Panc1 (cell line): ENCODE measurements around the gene GMPPA. TPM values are rescaled to one million over a fixed set of nuclear protein-coding genes. Genes with fewer than 3 reads are reported as not detected.

ENCODE experiments used
- ATAC-seq: fragments of 200-7000 bp; cut with Tn5 transposase; 2 replicates; pipeline ENCODE4 v1.9.1; 2020; ENCODE audit warnings: mild to moderate bottlenecking, moderate library complexity
- BruUV-seq: library from RNA; stranded (reverse); fragments of 400-500 nt; replicated peaks from 2 replicates; lab custom pipeline; 2021; lab: Mats Ljungman, UMichigan
- CTCF ChIA-PET: fragments of 300-600 bp; sonication (Branson Sonifier 250); formaldehyde crosslinking; loops from one replicate; lab custom pipeline; 2022; ENCODE audit warnings: antibody characterized with exemption; lab: Charles Lee
- POLR2A ChIA-PET: fragments of 300-600 bp; sonication (Branson Sonifier 250); formaldehyde crosslinking; loops from one replicate; lab custom pipeline; 2022; ENCODE audit warnings: antibody characterized with exemption; lab: Charles Lee
- DNase-seq: peaks from one replicate; pipeline ENCODE4 v3.0.0-alpha.2; 2010; ENCODE audit warnings: low read depth, low spot score
- H3K27ac ChIP-seq: 2 replicates; pipeline ENCODE4 v1.5.1; 2011; ENCODE audit warnings: mild to moderate bottlenecking, low read length, inconsistent platforms
- H3K27me3 ChIP-seq: fragments of 200-500 bp; sonication (Bioruptor generic); 2 replicates; pipeline ENCODE4 v1.6.0; 2014; ENCODE audit warnings: low read length, inconsistent platforms; ENCODE audit not compliant: control insufficient read depth, insufficient read depth
- H3K36me3 ChIP-seq: fragments of 200-500 bp; sonication (Bioruptor generic); 2 replicates; pipeline ENCODE4 v1.5.1; 2014; ENCODE audit warnings: inconsistent platforms, mild to moderate bottlenecking, low read length, moderate library complexity; ENCODE audit not compliant: control insufficient read depth, insufficient read depth
- H3K4me1 ChIP-seq: 2 replicates; pipeline ENCODE4 v1.5.1; 2011; ENCODE audit warnings: inconsistent platforms, mild to moderate bottlenecking, low read length, moderate library complexity; ENCODE audit not compliant: control insufficient read depth, insufficient read depth
- H3K4me3 ChIP-seq, 2 experiments: 2 replicates each; pipeline ENCODE4 v1.5.1; 2011 to 2012; ENCODE audit warnings: low read depth in 2 of 2, low read length in 2 of 2, mild to moderate bottlenecking in 2 of 2, inconsistent platforms in 1 of 2, moderate library complexity in 1 of 2
- H3K9me3 ChIP-seq: fragments of 200-500 bp; sonication (Bioruptor generic); 2 replicates; pipeline ENCODE4 v1.5.1; 2014; ENCODE audit warnings: low read depth, mild to moderate bottlenecking, inconsistent platforms, low read length, moderate library complexity; ENCODE audit not compliant: control insufficient read depth, insufficient read depth
- POLR2AphosphoS5 ChIP-seq: IDR thresholded peaks from 2 replicates; pipeline ENCODE4 v1.6.1; 2012; ENCODE audit warnings: mild to moderate bottlenecking, low read depth, low read length, moderate library complexity
- SIN3A ChIP-seq: IDR thresholded peaks from 2 replicates; pipeline ENCODE4 v1.6.1; 2012; ENCODE audit warnings: low read depth, mild to moderate bottlenecking, low read length, moderate library complexity, borderline replicate concordance; ENCODE audit not compliant: insufficient read depth
- TCF7L2 ChIP-seq: IDR thresholded peaks from 2 replicates; pipeline ENCODE4 v1.6.1; 2011; ENCODE audit warnings: mild to moderate bottlenecking, low read depth, low read length, inconsistent platforms
- in situ Hi-C: cut with HindIII; loops from 2 replicates; pipeline ENCODE4 v1.10.0; 2016; ENCODE audit warnings: low sequenced_read_pairs, low pct_unique_long_range_greater_than_20kb
- intact Hi-C: fragments of 100-400 bp; cut with micrococcal nuclease; formaldehyde crosslinking; loops from one replicate; pipeline ENCODE4 v1.10.0; 2022; ENCODE audit not compliant: unreplicated experiment
- total RNA-seq: library from RNA; stranded (reverse); gene quantifications from one replicate; pipeline ENCODE4 v1.2.1, GENCODE V29; 2021; ENCODE audit not compliant: unreplicated experiment
- TF ChIP-seq, protein P1 (sequence below), 2 experiments: IDR thresholded peaks; 2 replicates each; pipeline ENCODE4 v1.6.1; 2011 to 2012; ENCODE audit warnings: low read depth in 2 of 2, control low read depth in 1 of 2, low read length in 1 of 2, mild to moderate bottlenecking in 1 of 2, moderate library complexity in 1 of 2; ENCODE audit not compliant: insufficient read depth in 1 of 2
- TF ChIP-seq, protein P2 (sequence below): fragments of 450-650 bp; IDR thresholded peaks from 2 replicates; pipeline ENCODE4 v1.5.1; 2017; ENCODE audit warnings: mild to moderate bottlenecking

The GMPPA gene
- total RNA-seq, 1 experiment from 2014 or later = 66.2 TPM

DNA sequence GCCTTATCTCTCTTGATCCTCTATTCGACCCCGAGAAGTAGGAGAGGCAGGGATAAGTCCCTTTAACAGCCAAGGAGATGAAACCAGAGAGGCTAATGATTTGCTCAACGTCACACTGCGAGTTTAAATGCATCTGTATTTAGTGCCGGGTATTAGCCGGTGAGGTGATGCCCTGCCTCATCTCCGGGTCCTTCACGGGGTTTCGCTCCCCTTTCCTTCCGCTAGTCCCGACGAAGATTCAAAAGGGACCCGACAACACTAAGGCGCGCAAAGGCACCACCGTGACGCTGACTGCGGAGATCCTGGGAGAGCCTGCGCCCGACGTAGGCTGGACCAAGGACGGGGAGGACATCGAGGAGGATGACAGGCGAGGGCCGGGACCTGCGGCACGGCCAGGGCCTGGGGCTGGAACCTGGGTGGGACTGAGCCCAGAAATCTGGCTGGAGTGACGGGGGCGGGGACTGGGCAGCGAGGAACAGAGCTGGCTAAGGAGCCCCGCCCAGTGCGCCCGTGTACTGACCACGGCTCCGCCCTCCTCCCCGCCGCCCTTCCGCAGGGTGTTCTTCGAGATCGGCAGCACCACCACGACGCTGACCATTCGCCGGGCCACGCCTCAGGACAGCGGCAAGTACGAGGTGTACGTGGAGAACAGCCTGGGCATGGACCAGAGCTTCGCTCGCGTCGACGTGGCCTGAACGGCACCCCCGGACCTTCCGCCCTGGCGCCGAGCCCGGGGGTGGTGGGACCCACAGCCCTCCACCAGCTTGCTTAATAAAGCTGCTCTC, 1.0 kb upstream of the GMPPA start:
- in situ Hi-C loops (no loop called here), intact Hi-C loops (no loop called here)
- ATAC-seq = peak; percentile 84
- Histone ChIP-seq H3K9me3 (no peaks in the 10 kb centered on the region), H3K36me3 (peaks cover 3% of the 10 kb centered on the region; the same call in 1 of the 2 replicates), H3K4me3 (peak overlapping the region; percentile 71 to 95), H3K27ac (peak overlapping the region; percentile 96), H3K4me1 (peaks cover 15% of the 10 kb centered on the region), H3K27me3 (no peaks in the 10 kb centered on the region)
- TF ChIP-seq TCF7L2 (no peak), SIN3A (no peak), POLR2AphosphoS5 (peak; percentile 62)
- TF ChIP-seq, protein P1, sequence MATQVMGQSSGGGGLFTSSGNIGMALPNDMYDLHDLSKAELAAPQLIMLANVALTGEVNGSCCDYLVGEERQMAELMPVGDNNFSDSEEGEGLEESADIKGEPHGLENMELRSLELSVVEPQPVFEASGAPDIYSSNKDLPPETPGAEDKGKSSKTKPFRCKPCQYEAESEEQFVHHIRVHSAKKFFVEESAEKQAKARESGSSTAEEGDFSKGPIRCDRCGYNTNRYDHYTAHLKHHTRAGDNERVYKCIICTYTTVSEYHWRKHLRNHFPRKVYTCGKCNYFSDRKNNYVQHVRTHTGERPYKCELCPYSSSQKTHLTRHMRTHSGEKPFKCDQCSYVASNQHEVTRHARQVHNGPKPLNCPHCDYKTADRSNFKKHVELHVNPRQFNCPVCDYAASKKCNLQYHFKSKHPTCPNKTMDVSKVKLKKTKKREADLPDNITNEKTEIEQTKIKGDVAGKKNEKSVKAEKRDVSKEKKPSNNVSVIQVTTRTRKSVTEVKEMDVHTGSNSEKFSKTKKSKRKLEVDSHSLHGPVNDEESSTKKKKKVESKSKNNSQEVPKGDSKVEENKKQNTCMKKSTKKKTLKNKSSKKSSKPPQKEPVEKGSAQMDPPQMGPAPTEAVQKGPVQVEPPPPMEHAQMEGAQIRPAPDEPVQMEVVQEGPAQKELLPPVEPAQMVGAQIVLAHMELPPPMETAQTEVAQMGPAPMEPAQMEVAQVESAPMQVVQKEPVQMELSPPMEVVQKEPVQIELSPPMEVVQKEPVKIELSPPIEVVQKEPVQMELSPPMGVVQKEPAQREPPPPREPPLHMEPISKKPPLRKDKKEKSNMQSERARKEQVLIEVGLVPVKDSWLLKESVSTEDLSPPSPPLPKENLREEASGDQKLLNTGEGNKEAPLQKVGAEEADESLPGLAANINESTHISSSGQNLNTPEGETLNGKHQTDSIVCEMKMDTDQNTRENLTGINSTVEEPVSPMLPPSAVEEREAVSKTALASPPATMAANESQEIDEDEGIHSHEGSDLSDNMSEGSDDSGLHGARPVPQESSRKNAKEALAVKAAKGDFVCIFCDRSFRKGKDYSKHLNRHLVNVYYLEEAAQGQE (IDR thresholded peaks at IDR 0.05; ENCODE audit: insufficient read depth in 1 of 2, low read depth in 2 of 2, low read length in 1 of 2) = 0 out of 4 replicates have a peak, but pooled peaks of 1 of the 2 experiments have one; percentile 6
- TF ChIP-seq, protein P2, sequence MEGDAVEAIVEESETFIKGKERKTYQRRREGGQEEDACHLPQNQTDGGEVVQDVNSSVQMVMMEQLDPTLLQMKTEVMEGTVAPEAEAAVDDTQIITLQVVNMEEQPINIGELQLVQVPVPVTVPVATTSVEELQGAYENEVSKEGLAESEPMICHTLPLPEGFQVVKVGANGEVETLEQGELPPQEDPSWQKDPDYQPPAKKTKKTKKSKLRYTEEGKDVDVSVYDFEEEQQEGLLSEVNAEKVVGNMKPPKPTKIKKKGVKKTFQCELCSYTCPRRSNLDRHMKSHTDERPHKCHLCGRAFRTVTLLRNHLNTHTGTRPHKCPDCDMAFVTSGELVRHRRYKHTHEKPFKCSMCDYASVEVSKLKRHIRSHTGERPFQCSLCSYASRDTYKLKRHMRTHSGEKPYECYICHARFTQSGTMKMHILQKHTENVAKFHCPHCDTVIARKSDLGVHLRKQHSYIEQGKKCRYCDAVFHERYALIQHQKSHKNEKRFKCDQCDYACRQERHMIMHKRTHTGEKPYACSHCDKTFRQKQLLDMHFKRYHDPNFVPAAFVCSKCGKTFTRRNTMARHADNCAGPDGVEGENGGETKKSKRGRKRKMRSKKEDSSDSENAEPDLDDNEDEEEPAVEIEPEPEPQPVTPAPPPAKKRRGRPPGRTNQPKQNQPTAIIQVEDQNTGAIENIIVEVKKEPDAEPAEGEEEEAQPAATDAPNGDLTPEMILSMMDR = no peak
- CTCF ChIA-PET = interaction anchor here (1.5 to 3.0 kb wide), 4 partner anchors 12 to 32 kb away, joined by 7 to 27 read pairs (median 12); no protein-coding TSS in a partner anchor
- POLR2A ChIA-PET = interaction anchor here (0.9 kb wide), 1 partner anchor 9 kb away, joined by 3 read pairs; no protein-coding TSS in a partner anchor
- DNase-seq = no peak
- no TSS peak for BruUV-seq

DNA sequence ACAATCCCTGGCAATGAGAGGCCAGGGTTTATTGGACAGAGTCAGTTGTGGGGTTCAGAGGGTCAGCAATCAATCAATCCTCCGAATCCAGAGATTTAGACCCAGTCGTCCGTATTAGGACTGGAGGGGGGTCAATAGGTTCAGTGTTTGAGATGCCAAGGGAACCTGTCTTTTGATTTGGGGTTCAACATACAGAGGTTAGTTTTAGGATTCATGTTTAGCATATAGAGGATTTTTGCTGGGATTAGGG, 292 bp downstream of the GMPPA start:
- TF ChIP-seq SIN3A = 0 out of 2 replicates have a peak, but pooled peaks have one; percentile 1
- TF ChIP-seq POLR2AphosphoS5 = no peak
- intact Hi-C loops = no loop called here
- H3K9me3 ChIP-seq = no peaks in the 10 kb centered on the region
- in situ Hi-C loops = no loop called here
- DNase-seq (no peak), ATAC-seq (no peak)
- ChIA-PET POLR2A (interaction anchor here (0.6 to 0.9 kb wide), 2 partner anchors 8 to 111 kb away, joined by 3 to 5 read pairs; partner anchors contain the start of gene DNPEP), CTCF (interaction anchor here (0.6 to 3.0 kb wide), 5 partner anchors 11 to 79 kb away, joined by 5 to 27 read pairs (median 10); no protein-coding TSS in a partner anchor)
- peak overlapping the region; percentile 96 for H3K27ac ChIP-seq
- peaks cover 3% of the 10 kb centered on the region; the same call in 1 of the 2 replicates for H3K36me3 ChIP-seq
- H3K4me3 ChIP-seq = peak overlapping the region; percentile 71 to 95
- TSS peak; percentile 97 for BruUV-seq
- H3K4me1 ChIP-seq = peaks cover 15% of the 10 kb centered on the region
- H3K27me3 ChIP-seq = no peaks in the 10 kb centered on the region
